Stimulated activated naive CD8-positive, alpha-beta T cell treated with anti-CD3 and anti-CD28 coated beads, Interleukin-15, Interleukin-2, amounts not matched to agents 100 ng/mL and 50 ng/mL, for 24 hours (primary cell): ENCODE data around the gene CLDN10.

ENCODE experiments used
- H3K27ac Mint-ChIP-seq: one replicate; pipeline ENCODE4 v1.8.0; 2021; ENCODE audit warnings: mild to moderate bottlenecking, mixed read lengths
- H3K27me3 Mint-ChIP-seq: one replicate; pipeline ENCODE4 v1.8.0; 2021; ENCODE audit warnings: mixed read lengths
- H3K36me3 Mint-ChIP-seq: one replicate; pipeline ENCODE4 v1.8.0; 2021; ENCODE audit warnings: low read depth, mixed read lengths
- H3K4me1 Mint-ChIP-seq: one replicate; pipeline ENCODE4 v1.8.0; 2021; ENCODE audit warnings: low read depth, mixed read lengths
- H3K4me3 Mint-ChIP-seq: one replicate; pipeline ENCODE4 v1.8.0; 2021; ENCODE audit warnings: mild to moderate bottlenecking, mixed read lengths
- H3K9me3 Mint-ChIP-seq: one replicate; pipeline ENCODE4 v1.8.0; 2021; ENCODE audit warnings: mixed read lengths

Gene CLDN10

GRCh38 chr13:95603887-95604555 is 51.5 kb downstream of the CLDN10 start:
- Mint-ChIP-seq H3K27me3 (peaks cover 24% of the 10 kb centered on the region), H3K4me1 (no peaks in the 10 kb centered on the region), H3K4me3 (no peak overlapping the region), H3K9me3 (no peaks in the 10 kb centered on the region), H3K27ac (no peak overlapping the region), H3K36me3 (no peaks in the 10 kb centered on the region)

DNA sequence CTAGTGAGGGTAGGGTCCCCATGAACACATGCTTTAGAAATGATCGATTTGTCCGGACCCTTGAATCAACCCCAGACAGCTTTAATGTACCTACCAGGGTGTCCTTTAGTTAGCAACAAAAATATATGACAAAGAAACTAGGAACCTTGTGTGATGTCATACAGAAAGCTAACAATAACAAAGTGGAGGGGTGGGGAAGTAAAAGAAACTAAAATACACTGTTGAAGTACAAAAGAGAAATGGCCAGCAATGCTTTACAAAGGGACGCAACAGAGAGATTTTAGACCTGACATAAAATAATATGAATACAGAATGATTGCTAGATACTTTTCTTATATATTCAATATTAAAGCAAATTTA is 52.0 kb downstream of the CLDN10 start:
- Mint-ChIP-seq H3K4me1 (no peaks in the 10 kb centered on the region), H3K36me3 (no peaks in the 10 kb centered on the region), H3K27me3 (peaks cover 20% of the 10 kb centered on the region), H3K9me3 (no peaks in the 10 kb centered on the region), H3K27ac (no peak overlapping the region), H3K4me3 (no peak overlapping the region)

DNA sequence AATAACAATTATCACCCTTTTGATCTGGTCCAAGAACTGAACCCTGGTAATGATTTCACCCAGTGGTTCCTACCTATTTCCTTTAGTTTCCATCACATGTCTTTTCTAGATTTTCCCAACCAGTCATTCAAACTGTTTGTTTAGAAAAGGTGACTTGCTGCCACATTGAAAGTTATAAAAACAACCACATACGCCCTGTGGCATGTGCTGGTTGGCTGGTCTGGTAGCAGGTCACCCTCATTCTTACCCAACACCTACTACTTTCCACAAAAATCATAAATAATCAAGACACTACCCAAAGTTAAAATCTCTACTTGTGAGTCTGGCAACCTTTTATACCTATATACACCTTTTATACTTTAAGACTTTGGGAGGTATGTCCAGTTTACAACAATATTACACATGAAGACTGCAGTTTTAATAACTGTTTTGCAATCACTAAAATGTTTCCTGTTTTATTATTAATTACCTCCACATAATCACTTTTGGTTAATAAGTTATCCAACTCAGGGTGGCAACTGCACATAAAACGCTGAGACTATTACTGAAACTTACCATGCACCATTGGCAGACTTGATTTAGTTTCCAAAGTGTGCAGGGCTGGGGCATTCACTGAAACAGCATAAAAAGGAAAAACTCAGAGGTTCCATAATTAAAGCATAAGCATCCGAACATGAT is 53.1 kb downstream of the CLDN10 start:
- no peaks in the 10 kb centered on the region for H3K4me1 Mint-ChIP-seq

DNA sequence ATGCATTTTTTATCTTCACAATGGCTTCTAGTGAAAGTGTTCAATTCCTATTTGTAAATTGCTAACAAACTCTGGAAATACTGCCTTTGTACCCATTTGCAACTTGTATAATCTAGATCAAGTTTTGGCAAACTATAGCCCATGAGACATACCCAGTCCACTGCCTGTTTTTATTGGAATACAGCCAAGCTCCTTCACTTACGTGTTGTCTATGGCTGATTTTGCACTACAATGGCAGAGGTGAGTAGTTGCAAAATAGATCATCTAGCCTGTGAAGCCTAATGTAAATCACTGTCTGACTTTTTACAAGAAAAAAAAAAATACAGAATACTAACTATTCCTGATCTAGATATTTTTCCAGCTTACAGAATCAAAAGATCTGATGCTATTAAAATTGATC is 54.8 kb downstream of the CLDN10 start:
- no peak overlapping the region for H3K27ac Mint-ChIP-seq
- peaks cover 14% of the 10 kb centered on the region for H3K27me3 Mint-ChIP-seq
- H3K36me3 Mint-ChIP-seq: no peaks in the 10 kb centered on the region
- H3K9me3 Mint-ChIP-seq: no peaks in the 10 kb centered on the region
- H3K4me1 Mint-ChIP-seq: no peaks in the 10 kb centered on the region
- no peak overlapping the region for H3K4me3 Mint-ChIP-seq

More for the DNA sequence above, 53.1 kb downstream of the CLDN10 start:
- Mint-ChIP-seq H3K27ac (no peak overlapping the region), H3K36me3 (no peaks in the 10 kb centered on the region), H3K4me3 (no peak overlapping the region), H3K27me3 (peaks cover 20% of the 10 kb centered on the region), H3K9me3 (no peaks in the 10 kb centered on the region)

DNA sequence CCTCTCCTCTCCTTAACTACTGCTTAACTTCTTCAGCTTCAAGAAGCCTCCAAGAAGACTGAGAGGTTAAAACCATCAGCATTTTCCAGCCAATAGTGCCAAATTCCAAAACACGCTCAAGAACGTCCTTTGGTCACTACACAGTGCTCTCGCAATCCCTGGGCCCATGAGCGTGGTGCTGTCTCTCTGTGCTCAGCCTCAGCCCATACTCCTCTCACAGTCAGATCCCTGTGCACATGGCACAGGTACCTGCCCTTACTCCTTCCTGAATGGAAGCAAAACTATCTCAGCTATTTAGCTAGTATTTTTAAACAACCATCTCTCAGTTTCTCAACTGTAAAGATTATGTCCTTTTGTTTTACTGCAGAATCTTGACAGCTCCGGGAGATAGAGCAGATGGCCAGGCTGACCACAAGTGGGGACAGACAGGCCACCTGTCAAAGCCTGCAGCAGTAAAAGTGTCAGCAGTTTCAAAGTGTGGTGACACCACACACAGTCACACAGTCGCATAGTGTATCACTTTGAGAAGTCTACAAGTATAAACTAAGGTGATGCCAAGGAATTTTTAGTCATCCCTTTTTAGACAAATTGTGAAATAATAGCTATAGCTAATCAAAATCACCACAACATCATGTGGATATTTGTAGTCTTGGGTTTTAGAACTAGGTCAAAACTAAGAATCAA is 56.3 kb downstream of the CLDN10 start:
- H3K9me3 Mint-ChIP-seq: no peaks in the 10 kb centered on the region
- H3K27ac Mint-ChIP-seq: no peak overlapping the region
- no peaks in the 10 kb centered on the region for H3K4me1 Mint-ChIP-seq
- H3K27me3 Mint-ChIP-seq: peaks cover 11% of the 10 kb centered on the region
- H3K4me3 Mint-ChIP-seq: no peak overlapping the region
- H3K36me3 Mint-ChIP-seq: no peaks in the 10 kb centered on the region

GRCh38 chr13:95614641-95615245 is 62.2 kb downstream of the CLDN10 start:
- Mint-ChIP-seq H3K4me3 (no peak overlapping the region), H3K4me1 (no peaks in the 10 kb centered on the region), H3K36me3 (no peaks in the 10 kb centered on the region), H3K9me3 (no peaks in the 10 kb centered on the region), H3K27me3 (no peaks in the 10 kb centered on the region), H3K27ac (no peak overlapping the region)

DNA sequence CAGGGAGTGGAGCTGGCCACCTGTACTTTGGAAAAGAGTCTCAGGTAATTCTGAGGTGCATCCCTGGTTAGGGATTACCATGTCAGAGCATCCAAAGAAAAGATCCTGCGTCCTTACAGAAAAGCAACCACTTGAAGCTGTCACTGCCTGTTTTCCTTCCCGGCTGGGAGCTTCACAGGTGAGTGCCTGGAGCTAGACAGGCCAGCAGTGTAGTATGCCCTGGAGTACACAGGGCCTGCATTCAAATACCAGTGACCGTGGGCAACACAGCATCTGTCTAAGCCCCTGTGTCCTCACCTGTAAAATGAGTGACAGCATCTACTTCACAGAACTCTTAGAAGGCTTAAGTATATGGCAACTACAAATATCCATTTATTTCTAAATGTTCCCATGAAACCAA is 63.0 kb downstream of the CLDN10 start:
- H3K36me3 Mint-ChIP-seq: no peaks in the 10 kb centered on the region
- H3K9me3 Mint-ChIP-seq: no peaks in the 10 kb centered on the region
- H3K4me1 Mint-ChIP-seq: no peaks in the 10 kb centered on the region
- H3K4me3 Mint-ChIP-seq: no peak overlapping the region
- peaks cover 4% of the 10 kb centered on the region for H3K27me3 Mint-ChIP-seq
- H3K27ac Mint-ChIP-seq: no peak overlapping the region

DNA sequence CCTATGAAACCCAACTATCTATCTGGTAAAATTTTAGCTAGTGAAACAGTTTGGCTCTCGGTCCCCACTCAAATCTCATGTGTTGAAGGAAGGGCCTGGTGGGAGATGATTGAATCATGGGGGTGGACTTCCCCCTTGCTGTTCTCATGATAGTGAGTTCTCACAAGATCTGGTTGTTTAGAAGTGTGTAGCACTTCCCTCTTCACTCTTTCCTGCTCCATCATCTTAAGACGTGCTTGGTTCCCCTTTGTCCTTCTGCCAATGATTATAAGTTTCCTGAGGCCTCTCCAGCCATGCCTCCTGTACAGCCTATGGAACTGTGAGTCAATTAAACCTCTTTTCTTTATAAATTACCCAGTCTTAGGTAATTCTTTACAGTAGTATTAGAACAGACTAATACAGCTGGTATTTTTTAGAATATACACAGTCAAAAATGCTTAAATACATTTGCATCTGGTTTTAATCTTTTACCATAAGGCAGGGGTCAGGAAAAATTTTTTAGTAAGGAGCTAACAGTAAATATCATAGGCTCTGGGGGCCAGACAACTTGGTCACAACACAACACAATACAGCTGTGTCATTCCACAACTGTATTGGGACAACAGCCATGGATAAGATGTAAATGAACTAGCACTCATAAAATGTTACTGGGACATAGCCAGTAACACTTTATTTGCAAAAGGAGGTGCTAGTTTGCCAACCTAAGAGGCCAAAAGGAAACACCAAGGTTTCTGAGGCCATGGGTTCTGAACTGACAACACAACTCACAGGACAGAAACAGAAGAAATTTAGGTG is 67.7 kb downstream of the CLDN10 start:
- Mint-ChIP-seq H3K4me1 (no peaks in the 10 kb centered on the region), H3K4me3 (no peak overlapping the region), H3K27ac (no peak overlapping the region), H3K27me3 (peaks cover 10% of the 10 kb centered on the region), H3K36me3 (no peaks in the 10 kb centered on the region), H3K9me3 (no peaks in the 10 kb centered on the region)

- Mint-ChIP-seq H3K27ac (no peak overlapping the region), H3K4me3 (no peak overlapping the region), H3K27me3 (peaks cover 14% of the 10 kb centered on the region), H3K4me1 (no peaks in the 10 kb centered on the region), H3K9me3 (no peaks in the 10 kb centered on the region), H3K36me3 (no peaks in the 10 kb centered on the region)
These were observed 68.4 kb downstream of the CLDN10 start for GRCh38 chr13:95620825-95621498.

GRCh38 chr13:95623141-95623540 is 70.6 kb downstream of the CLDN10 start:
- H3K9me3 Mint-ChIP-seq: no peaks in the 10 kb centered on the region
- no peak overlapping the region for H3K4me3 Mint-ChIP-seq
- H3K4me1 Mint-ChIP-seq: no peaks in the 10 kb centered on the region
- no peaks in the 10 kb centered on the region for H3K36me3 Mint-ChIP-seq
- peaks cover 30% of the 10 kb centered on the region for H3K27me3 Mint-ChIP-seq
- H3K27ac Mint-ChIP-seq: no peak overlapping the region

DNA sequence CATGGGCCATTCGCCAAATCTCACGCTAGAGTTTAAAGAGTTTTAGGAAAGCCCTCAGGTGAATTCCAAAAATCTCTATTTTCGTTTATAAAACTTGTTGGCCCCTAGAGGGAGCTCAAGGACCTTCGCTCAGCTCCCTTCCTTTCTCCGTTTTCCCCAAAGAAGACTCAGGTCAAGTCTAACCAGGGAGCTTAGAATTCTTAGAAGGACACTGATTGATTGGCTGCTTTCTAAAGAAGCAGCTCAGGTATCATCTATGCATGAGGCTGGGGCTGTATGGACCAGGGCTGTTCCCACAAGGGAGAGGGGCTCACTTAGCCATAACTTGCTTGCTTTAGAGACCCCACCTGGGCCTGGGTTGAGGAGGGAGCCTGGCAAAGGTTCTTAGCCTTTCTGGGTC is 71.5 kb downstream of the CLDN10 start:
- Mint-ChIP-seq H3K36me3 (no peaks in the 10 kb centered on the region), H3K4me1 (no peaks in the 10 kb centered on the region), H3K9me3 (no peaks in the 10 kb centered on the region), H3K27ac (no peak overlapping the region), H3K27me3 (peaks cover 33% of the 10 kb centered on the region), H3K4me3 (no peak overlapping the region)

- Mint-ChIP-seq H3K27me3 (peaks cover 33% of the 10 kb centered on the region), H3K36me3 (no peaks in the 10 kb centered on the region), H3K27ac (no peak overlapping the region)
These were observed 74.2 kb downstream of the CLDN10 start for GRCh38 chr13:95626768-95627167.

DNA sequence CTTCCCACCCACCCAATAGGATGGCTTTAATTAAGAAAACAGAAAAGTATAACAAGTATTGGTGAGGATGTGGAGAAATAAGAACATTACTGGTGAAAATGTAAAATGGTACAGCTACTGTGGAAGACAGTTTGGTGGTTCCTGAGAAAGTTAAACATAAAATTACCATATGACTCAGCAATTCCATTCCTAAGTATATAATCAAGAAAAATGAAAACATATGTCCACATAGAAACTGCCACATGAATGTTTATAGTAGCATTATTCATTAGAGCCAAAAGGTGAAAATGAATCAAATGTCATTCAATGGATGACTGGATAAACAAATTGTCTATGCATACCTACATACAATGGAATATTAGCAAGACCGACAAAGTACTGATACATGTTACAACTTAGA is 75.1 kb downstream of the CLDN10 start:
- no peaks in the 10 kb centered on the region for H3K36me3 Mint-ChIP-seq
- no peak overlapping the region for H3K27ac Mint-ChIP-seq
- H3K4me1 Mint-ChIP-seq: no peaks in the 10 kb centered on the region
- H3K4me3 Mint-ChIP-seq: no peak overlapping the region
- H3K9me3 Mint-ChIP-seq: no peaks in the 10 kb centered on the region
- H3K27me3 Mint-ChIP-seq: peaks cover 40% of the 10 kb centered on the region

More at GRCh38 chr13:95626768-95627167, 74.2 kb downstream of the CLDN10 start:
- H3K4me3 Mint-ChIP-seq: no peak overlapping the region
- no peaks in the 10 kb centered on the region for H3K4me1 Mint-ChIP-seq
- H3K9me3 Mint-ChIP-seq: no peaks in the 10 kb centered on the region

- Mint-ChIP-seq H3K27ac (no peak overlapping the region), H3K9me3 (no peaks in the 10 kb centered on the region), H3K36me3 (no peaks in the 10 kb centered on the region), H3K4me3 (no peak overlapping the region), H3K27me3 (peaks cover 38% of the 10 kb centered on the region), H3K4me1 (no peaks in the 10 kb centered on the region)
These were observed 76.0 kb downstream of the CLDN10 start for GRCh38 chr13:95628488-95628887.
